Lower leg skin (tissue), 3 donors: ENCODE data around the gene XPA.

ENCODE experiments used
- CTCF ChIP-seq, 3 donors: fragments of 450-650 bp; IDR thresholded peaks; one replicate each; pipeline ENCODE4 v1.5.1; 2016; ENCODE audit warnings: antibody characterized with exemption in 3 of 3, mild to moderate bottlenecking in 3 of 3, moderate library complexity in 2 of 3
- POLR2A ChIP-seq, 2 donors: fragments of 450-650 bp; IDR thresholded peaks; one replicate each; pipeline ENCODE4 v1.6.1; 2016 to 2017; ENCODE audit warnings: antibody characterized with exemption in 2 of 2, mild to moderate bottlenecking in 1 of 2, moderate library complexity in 1 of 2

DNA sequence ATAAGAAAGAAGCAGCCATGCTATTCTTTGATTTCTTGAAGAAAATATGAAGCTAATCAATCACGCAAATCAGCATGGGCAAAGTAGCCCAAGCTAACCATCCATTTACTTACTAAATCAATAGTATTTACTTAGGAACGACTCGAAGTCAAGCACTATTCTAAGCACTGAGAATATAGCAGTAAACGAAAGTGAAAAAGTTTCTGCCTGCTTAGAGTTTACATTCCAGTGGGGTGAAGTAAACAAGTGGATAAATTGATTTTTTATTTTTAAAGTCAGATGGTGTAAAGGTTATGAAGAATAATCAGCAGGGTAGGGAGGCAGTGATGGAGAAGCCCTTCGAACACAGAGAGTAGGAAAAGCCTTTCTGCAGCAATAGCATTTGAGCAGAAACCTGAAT lies 69.5 kb downstream of the XPA start:
- TF ChIP-seq CTCF (IDR thresholded peaks at IDR 0.05) (no peak), POLR2A (IDR thresholded peaks at IDR 0.05) (no peak)
